ENCODE data around the gene CCDC197. TPM values are rescaled to one million over a fixed set of nuclear protein-coding genes. Genes with fewer than 3 reads are reported as not detected.

Gene CCDC197
- total RNA-seq, 1 experiment from 2014 or later = not detected

DNA sequence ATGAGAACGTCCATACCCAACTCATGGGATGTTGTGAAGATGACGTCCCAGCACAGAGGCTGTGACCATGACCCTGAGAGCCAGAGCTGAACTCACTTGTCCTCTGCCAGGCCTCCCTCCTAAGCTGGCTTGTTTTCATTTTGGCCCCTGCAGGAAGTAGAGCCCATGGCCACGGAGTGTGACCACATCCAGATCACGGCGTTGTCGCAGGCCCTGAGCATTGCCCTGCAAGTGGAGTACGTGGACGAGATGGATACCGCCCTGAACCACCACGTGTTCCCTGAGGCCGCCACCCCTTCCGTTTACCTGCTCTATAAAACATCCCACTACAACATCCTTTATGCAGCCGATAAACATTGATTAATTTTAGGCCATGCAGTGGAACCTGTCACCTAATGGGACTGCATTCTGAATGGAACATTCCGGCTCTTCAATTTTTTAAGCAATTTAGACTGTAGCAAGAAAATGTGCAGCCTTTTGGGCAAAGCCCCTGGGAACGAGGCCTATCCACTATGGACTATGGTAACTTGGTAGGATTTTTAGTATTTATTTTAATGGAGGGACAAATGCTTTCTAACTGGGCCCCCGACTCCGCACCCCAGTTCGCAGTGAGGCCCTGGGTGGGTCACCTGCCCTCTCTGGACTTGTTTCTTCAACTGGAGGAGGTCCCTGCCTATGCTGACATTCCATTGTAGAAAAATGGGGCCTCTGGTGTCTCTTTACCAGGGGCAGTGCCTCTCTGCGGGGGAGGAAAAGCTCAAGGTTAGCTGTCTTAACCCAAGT is 48.7 kb downstream of the CCDC197 start (continued):
- TF ChIP-seq JUN (CRISPR knock-in tag; IDR thresholded peaks at IDR 0.05) = no peak
- TF ChIP-seq ESRRA (CRISPR knock-in tag; IDR thresholded peaks at IDR 0.05; ENCODE audit: borderline replicate concordance) = no peak
- TF ChIP-seq ZNF416 (CRISPR knock-in tag; IDR thresholded peaks at IDR 0.05) = no peak
- TF ChIP-seq, protein P1, sequence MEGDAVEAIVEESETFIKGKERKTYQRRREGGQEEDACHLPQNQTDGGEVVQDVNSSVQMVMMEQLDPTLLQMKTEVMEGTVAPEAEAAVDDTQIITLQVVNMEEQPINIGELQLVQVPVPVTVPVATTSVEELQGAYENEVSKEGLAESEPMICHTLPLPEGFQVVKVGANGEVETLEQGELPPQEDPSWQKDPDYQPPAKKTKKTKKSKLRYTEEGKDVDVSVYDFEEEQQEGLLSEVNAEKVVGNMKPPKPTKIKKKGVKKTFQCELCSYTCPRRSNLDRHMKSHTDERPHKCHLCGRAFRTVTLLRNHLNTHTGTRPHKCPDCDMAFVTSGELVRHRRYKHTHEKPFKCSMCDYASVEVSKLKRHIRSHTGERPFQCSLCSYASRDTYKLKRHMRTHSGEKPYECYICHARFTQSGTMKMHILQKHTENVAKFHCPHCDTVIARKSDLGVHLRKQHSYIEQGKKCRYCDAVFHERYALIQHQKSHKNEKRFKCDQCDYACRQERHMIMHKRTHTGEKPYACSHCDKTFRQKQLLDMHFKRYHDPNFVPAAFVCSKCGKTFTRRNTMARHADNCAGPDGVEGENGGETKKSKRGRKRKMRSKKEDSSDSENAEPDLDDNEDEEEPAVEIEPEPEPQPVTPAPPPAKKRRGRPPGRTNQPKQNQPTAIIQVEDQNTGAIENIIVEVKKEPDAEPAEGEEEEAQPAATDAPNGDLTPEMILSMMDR (IDR thresholded peaks at IDR 0.05) = no peak
- no peak for TF ChIP-seq ZNF232 (CRISPR knock-in tag; IDR thresholded peaks at IDR 0.05)
- no peak for TF ChIP-seq PRRX2 (CRISPR knock-in tag; IDR thresholded peaks at IDR 0.05)

DNA sequence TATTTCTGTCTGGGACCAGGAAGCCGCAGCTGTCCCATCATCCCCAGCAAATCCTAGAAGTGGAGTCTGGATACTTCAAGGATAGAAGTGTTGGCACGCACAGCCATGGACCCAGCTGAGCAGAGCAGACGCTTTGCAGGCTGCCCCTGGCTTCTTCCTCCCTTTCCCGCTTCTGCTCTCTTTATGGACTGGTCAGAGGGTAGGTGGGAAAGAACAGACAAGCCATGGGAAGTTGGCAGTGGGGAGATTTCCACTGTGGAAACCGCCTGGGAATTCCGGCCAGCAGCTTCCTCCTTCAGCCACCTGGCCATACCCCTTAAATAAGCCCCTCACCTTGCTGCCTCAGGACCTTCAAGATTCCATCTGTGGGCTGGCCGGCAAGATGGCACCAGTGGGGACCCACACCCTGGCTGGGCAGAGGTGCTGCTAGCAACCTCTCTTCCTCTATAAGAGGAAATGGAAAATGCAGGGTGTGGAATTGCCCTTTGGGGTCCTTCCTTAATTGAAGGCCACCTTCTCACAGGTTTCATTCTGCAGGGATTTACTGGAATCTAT is 49.7 kb downstream of the CCDC197 start:
- Mint-ChIP-seq H3K27ac (no peak overlapping the region), H3K27me3 (ENCODE audit: low read depth) (no peaks in the 10 kb centered on the region), H3K9me3 (no peaks in the 10 kb centered on the region), H3K36me3 (peaks cover 45% of the 10 kb centered on the region), H3K4me1 (no peaks in the 10 kb centered on the region; the same call in 1 of the 2 replicates), H3K4me3 (no peak overlapping the region)
- DNase-seq (ENCODE audit: low spot score) (no peak), ATAC-seq (no peak)
- POLR2A ChIA-PET = no interaction called here
- CTCF ChIA-PET = interaction anchor here (1.8 to 2.0 kb wide), 2 partner anchors 10 to 90 kb away, joined by 6 to 13 read pairs; no protein-coding TSS in a partner anchor
- TF ChIP-seq, protein P2, sequence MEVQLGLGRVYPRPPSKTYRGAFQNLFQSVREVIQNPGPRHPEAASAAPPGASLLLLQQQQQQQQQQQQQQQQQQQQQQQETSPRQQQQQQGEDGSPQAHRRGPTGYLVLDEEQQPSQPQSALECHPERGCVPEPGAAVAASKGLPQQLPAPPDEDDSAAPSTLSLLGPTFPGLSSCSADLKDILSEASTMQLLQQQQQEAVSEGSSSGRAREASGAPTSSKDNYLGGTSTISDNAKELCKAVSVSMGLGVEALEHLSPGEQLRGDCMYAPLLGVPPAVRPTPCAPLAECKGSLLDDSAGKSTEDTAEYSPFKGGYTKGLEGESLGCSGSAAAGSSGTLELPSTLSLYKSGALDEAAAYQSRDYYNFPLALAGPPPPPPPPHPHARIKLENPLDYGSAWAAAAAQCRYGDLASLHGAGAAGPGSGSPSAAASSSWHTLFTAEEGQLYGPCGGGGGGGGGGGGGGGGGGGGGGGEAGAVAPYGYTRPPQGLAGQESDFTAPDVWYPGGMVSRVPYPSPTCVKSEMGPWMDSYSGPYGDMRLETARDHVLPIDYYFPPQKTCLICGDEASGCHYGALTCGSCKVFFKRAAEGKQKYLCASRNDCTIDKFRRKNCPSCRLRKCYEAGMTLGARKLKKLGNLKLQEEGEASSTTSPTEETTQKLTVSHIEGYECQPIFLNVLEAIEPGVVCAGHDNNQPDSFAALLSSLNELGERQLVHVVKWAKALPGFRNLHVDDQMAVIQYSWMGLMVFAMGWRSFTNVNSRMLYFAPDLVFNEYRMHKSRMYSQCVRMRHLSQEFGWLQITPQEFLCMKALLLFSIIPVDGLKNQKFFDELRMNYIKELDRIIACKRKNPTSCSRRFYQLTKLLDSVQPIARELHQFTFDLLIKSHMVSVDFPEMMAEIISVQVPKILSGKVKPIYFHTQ (CRISPR knock-in tag; IDR thresholded peaks at IDR 0.05) = no peak
- TF ChIP-seq NR3C1 (CRISPR knock-in tag; conservative IDR thresholded peaks at IDR 0.05; ENCODE audit: low read depth) (no peak), ZNF219 (CRISPR knock-in tag; IDR thresholded peaks at IDR 0.05; ENCODE audit: borderline replicate concordance) (no peak), MYBL2 (CRISPR knock-in tag; IDR thresholded peaks at IDR 0.05) (no peak), ZNF396 (CRISPR knock-in tag; IDR thresholded peaks at IDR 0.05; ENCODE audit: borderline replicate concordance) (no peak), CREM (CRISPR knock-in tag; IDR thresholded peaks at IDR 0.05) (no peak), PRRX2 (CRISPR knock-in tag; IDR thresholded peaks at IDR 0.05) (no peak), SMAD3 (CRISPR knock-in tag; IDR thresholded peaks at IDR 0.05; ENCODE audit: borderline replicate concordance) (no peak), SMAD4 (CRISPR knock-in tag; IDR thresholded peaks at IDR 0.05) (no peak), SOX15 (CRISPR knock-in tag; IDR thresholded peaks at IDR 0.05) (no peak), NFYB (CRISPR knock-in tag; conservative IDR thresholded peaks at IDR 0.05; ENCODE audit: low read depth) (no peak)
- TF ChIP-seq, protein P3, sequence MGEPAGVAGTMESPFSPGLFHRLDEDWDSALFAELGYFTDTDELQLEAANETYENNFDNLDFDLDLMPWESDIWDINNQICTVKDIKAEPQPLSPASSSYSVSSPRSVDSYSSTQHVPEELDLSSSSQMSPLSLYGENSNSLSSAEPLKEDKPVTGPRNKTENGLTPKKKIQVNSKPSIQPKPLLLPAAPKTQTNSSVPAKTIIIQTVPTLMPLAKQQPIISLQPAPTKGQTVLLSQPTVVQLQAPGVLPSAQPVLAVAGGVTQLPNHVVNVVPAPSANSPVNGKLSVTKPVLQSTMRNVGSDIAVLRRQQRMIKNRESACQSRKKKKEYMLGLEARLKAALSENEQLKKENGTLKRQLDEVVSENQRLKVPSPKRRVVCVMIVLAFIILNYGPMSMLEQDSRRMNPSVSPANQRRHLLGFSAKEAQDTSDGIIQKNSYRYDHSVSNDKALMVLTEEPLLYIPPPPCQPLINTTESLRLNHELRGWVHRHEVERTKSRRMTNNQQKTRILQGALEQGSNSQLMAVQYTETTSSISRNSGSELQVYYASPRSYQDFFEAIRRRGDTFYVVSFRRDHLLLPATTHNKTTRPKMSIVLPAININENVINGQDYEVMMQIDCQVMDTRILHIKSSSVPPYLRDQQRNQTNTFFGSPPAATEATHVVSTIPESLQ (CRISPR knock-in tag; IDR thresholded peaks at IDR 0.05) = no peak
- TF ChIP-seq, protein P4, sequence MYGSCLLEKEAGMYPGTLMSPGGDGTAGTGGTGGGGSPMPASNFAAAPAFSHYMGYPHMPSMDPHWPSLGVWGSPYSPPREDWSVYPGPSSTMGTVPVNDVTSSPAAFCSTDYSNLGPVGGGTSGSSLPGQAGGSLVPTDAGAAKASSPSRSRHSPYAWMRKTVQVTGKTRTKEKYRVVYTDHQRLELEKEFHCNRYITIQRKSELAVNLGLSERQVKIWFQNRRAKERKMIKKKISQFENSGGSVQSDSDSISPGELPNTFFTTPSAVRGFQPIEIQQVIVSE (CRISPR knock-in tag; IDR thresholded peaks at IDR 0.05; ENCODE audit: borderline replicate concordance) = no peak
- TF ChIP-seq, protein P5, sequence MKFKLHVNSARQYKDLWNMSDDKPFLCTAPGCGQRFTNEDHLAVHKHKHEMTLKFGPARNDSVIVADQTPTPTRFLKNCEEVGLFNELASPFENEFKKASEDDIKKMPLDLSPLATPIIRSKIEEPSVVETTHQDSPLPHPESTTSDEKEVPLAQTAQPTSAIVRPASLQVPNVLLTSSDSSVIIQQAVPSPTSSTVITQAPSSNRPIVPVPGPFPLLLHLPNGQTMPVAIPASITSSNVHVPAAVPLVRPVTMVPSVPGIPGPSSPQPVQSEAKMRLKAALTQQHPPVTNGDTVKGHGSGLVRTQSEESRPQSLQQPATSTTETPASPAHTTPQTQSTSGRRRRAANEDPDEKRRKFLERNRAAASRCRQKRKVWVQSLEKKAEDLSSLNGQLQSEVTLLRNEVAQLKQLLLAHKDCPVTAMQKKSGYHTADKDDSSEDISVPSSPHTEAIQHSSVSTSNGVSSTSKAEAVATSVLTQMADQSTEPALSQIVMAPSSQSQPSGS (CRISPR knock-in tag; IDR thresholded peaks at IDR 0.05; ENCODE audit: borderline replicate concordance, low read depth) = no peak
- TF ChIP-seq, protein P6, sequence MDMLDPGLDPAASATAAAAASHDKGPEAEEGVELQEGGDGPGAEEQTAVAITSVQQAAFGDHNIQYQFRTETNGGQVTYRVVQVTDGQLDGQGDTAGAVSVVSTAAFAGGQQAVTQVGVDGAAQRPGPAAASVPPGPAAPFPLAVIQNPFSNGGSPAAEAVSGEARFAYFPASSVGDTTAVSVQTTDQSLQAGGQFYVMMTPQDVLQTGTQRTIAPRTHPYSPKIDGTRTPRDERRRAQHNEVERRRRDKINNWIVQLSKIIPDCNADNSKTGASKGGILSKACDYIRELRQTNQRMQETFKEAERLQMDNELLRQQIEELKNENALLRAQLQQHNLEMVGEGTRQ (CRISPR knock-in tag; IDR thresholded peaks at IDR 0.05) = no peak

Measured in WTC11 (cell line).